AG04449 (cell line): ENCODE data around the gene ASCC1.

Experiments used
- CTCF ChIA-PET: fragments of 350-600 bp; formaldehyde crosslinking; extraction: SDS; loops from one replicate; lab custom pipeline; 2021; ENCODE audit warnings: antibody characterized with exemption; lab: Yijun Ruan, JAX
- POLR2A ChIA-PET: fragments of 400-600, 350-600 bp; formaldehyde crosslinking; extraction: SDS; loops from one replicate; lab custom pipeline; 2020; ENCODE audit warnings: antibody characterized with exemption, inconsistent platforms; lab: Yijun Ruan, JAX
- DNase-seq: peaks from one replicate; pipeline ENCODE4 v3.0.0-alpha.2; 2010; ENCODE audit warnings: low read depth, low spot score
- H3K4me3 ChIP-seq: 2 replicates; pipeline ENCODE4 v1.5.1; 2011; ENCODE audit warnings: low read depth, mild to moderate bottlenecking, control low read depth, low read length
- CTCF ChIP-seq: IDR thresholded peaks from one replicate; pipeline ENCODE4 v1.5.1; 2011; ENCODE audit warnings: mild to moderate bottlenecking, moderate library complexity, low read length, control low read depth, inconsistent platforms; ENCODE audit not compliant: insufficient read depth; ENCODE audit errors: missing control alignments

The ASCC1 gene

GRCh38 chr10:72056113-72056512, 160.0 kb downstream of the ASCC1 start:
- DNase-seq = no peak
- ChIA-PET CTCF (interaction anchor here (2.3 to 8.4 kb wide), 2 partner anchors 8 to 13 kb away, joined by 8 to 96 read pairs; no protein-coding TSS in a partner anchor), POLR2A (no interaction called here)
- no peak overlapping the region for H3K4me3 ChIP-seq
- no peak for TF ChIP-seq CTCF

DNA sequence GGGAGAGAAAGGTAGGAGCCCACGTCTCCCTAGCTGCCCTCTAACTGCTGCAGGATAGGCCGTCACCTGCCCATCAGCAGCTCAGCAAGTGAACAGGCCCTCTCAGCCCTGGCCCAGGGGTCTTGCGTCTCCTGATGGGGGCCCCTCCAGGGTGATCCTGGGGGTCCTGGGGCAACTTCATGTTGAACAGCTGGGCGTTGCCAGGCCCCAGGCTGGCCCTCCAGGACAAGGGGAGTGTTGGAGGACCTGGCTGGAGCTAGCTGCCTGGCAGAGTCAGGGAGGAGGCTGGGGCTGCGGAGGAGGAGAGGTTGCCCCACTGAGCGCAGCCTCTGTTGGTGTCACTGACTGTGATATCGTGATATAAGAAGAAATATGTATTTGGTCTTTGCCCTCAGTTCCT, 162.4 kb downstream of the ASCC1 start:
- no peak for DNase-seq
- no peak for TF ChIP-seq CTCF
- ChIA-PET POLR2A (no interaction called here), CTCF (interaction anchor here (0.7 to 2.3 kb wide), 6 partner anchors 8 to 157 kb away, joined by 3 to 8 read pairs (median 4); no protein-coding TSS in a partner anchor)
- H3K4me3 ChIP-seq = no peak overlapping the region

- no peak overlapping the region for H3K4me3 ChIP-seq
- no peak for DNase-seq
- no peak for TF ChIP-seq CTCF
- ChIA-PET CTCF (interaction anchor here (0.7 to 7.3 kb wide), 13 partner anchors 9 to 285 kb away, joined by 3 to 155 read pairs (median 7); partner anchors contain the start of genes ANAPC16 and ASCC1), POLR2A (no interaction called here)
Observed at GRCh38 chr10:72050873-72051272, 165.2 kb downstream of the ASCC1 start.

- no peak overlapping the region for H3K4me3 ChIP-seq
- no peak for TF ChIP-seq CTCF
- ChIA-PET POLR2A (no interaction called here), CTCF (interaction anchor here (0.6 to 8.2 kb wide), 25 partner anchors 10 to 294 kb away, joined by 3 to 165 read pairs (median 12); partner anchors contain the start of genes ANAPC16, ASCC1 and CHST3)
- DNase-seq = no peak
Observed at GRCh38 chr10:72049969-72050781, 165.9 kb downstream of the ASCC1 start.

GRCh38 chr10:72049472-72049871, 166.6 kb downstream of the ASCC1 start:
- CTCF ChIA-PET = interaction anchor here (0.7 to 8.2 kb wide), 43 partner anchors 10 to 739 kb away, joined by 3 to 165 read pairs (median 7); partner anchors contain the start of genes ANAPC16, ASCC1 and CHST3
- no peak for TF ChIP-seq CTCF
- H3K4me3 ChIP-seq = no peak overlapping the region
- POLR2A ChIA-PET = no interaction called here
- no peak for DNase-seq
